PC-9 (cell line): ENCODE measurements around the gene DLGAP3.

Source experiments
- EZH2 ChIP-seq: fragments of 200-600 bp; sonication (generic); IDR thresholded peaks from 2 replicates; pipeline ENCODE4 v1.8.0; 2017; ENCODE audit warnings: antibody characterized with exemption, low read depth
- TF ChIP-seq, protein P1 (sequence below): fragments of 200-600 bp; sonication (generic); conservative IDR thresholded peaks from 2 replicates; pipeline ENCODE4 v1.6.1; 2017; ENCODE audit warnings: mixed run types, antibody characterized with exemption, mild to moderate bottlenecking, moderate library complexity

DNA sequence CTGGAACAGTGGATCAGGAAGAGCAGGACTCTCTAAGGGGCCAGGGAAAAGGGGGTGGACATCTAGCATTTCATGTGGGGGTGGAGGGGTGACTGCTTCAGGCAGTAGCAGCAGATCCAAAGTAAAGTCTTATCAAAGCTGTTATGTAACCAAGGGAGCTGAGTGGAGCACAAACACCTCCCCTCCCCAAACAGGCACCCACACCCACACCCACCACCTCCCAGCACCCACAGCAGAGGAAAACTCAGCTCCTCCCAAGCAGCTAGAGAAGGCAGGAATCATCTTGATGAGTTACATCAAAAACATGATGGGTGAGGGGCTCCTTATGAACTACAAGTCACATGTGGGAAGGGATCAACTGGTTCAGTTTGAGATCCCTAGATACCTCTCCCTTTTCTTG is 6.0 kb downstream of the DLGAP3 start:
- TF ChIP-seq, protein P1, sequence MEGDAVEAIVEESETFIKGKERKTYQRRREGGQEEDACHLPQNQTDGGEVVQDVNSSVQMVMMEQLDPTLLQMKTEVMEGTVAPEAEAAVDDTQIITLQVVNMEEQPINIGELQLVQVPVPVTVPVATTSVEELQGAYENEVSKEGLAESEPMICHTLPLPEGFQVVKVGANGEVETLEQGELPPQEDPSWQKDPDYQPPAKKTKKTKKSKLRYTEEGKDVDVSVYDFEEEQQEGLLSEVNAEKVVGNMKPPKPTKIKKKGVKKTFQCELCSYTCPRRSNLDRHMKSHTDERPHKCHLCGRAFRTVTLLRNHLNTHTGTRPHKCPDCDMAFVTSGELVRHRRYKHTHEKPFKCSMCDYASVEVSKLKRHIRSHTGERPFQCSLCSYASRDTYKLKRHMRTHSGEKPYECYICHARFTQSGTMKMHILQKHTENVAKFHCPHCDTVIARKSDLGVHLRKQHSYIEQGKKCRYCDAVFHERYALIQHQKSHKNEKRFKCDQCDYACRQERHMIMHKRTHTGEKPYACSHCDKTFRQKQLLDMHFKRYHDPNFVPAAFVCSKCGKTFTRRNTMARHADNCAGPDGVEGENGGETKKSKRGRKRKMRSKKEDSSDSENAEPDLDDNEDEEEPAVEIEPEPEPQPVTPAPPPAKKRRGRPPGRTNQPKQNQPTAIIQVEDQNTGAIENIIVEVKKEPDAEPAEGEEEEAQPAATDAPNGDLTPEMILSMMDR, result no peak
- TF ChIP-seq EZH2, result no peak
